ENCODE measurements around the gene CTIF.

GRCh38 chr18:48852794-48853193 lies 314.0 kb downstream of the CTIF start:
- no peak for TF ChIP-seq TEAD4 (IDR thresholded peaks at IDR 0.05)
- TF ChIP-seq MAX (IDR thresholded peaks at IDR 0.05): no peak
- no peak for TF ChIP-seq RAD21 (IDR thresholded peaks at IDR 0.05; ENCODE audit: low read depth)
- no peak for TF ChIP-seq ZBTB7A (IDR thresholded peaks at IDR 0.05; ENCODE audit: low read depth)
- TF ChIP-seq TAF1 (IDR thresholded peaks at IDR 0.05; ENCODE audit: low read depth): no peak
- TF ChIP-seq FOXM1 (IDR thresholded peaks at IDR 0.05; ENCODE audit: borderline replicate concordance, low read depth): no peak
- no peak for TF ChIP-seq YY1 (IDR thresholded peaks at IDR 0.05; ENCODE audit: low read depth)
- TF ChIP-seq EP300 (IDR thresholded peaks at IDR 0.05; ENCODE audit: borderline replicate concordance): no peak
- no peak for TF ChIP-seq REST (IDR thresholded peaks at IDR 0.05; ENCODE audit: low read depth)
- TF ChIP-seq NFIC (IDR thresholded peaks at IDR 0.05): no peak
